A549 (cell line): ENCODE measurements around the gene COA7.

Experiments used
- CHD2 ChIP-seq: fragments of 150-350 bp; IDR thresholded peaks from 2 replicates; pipeline ENCODE4 v1.6.1; 2014; ENCODE audit warnings: low read length; ENCODE audit not compliant: partially characterized antibody
- JUNB ChIP-seq: fragments of >200 bp; sonication (Bioruptor Twin); formaldehyde crosslinking; IDR thresholded peaks from 2 replicates; pipeline ENCODE4 v1.6.1; 2016
- MAFK ChIP-seq: fragments of 450-650 bp; IDR thresholded peaks from 2 replicates; pipeline ENCODE4 v1.6.1; 2014; ENCODE audit not compliant: partially characterized antibody
- POLR2A ChIP-seq: IDR thresholded peaks from 2 replicates; pipeline ENCODE4 v1.6.1; 2012; ENCODE audit warnings: mild to moderate bottlenecking, low read length
- TF ChIP-seq, protein P1 (sequence below): fragments of >200 bp; sonication (Bioruptor Twin); formaldehyde crosslinking; IDR thresholded peaks from 3 replicates; pipeline ENCODE4 v1.5.1; 2016

- TF ChIP-seq MAFK (no peak), JUNB (no peak), CHD2 (no peak), POLR2A (no peak)
- TF ChIP-seq, protein P1, sequence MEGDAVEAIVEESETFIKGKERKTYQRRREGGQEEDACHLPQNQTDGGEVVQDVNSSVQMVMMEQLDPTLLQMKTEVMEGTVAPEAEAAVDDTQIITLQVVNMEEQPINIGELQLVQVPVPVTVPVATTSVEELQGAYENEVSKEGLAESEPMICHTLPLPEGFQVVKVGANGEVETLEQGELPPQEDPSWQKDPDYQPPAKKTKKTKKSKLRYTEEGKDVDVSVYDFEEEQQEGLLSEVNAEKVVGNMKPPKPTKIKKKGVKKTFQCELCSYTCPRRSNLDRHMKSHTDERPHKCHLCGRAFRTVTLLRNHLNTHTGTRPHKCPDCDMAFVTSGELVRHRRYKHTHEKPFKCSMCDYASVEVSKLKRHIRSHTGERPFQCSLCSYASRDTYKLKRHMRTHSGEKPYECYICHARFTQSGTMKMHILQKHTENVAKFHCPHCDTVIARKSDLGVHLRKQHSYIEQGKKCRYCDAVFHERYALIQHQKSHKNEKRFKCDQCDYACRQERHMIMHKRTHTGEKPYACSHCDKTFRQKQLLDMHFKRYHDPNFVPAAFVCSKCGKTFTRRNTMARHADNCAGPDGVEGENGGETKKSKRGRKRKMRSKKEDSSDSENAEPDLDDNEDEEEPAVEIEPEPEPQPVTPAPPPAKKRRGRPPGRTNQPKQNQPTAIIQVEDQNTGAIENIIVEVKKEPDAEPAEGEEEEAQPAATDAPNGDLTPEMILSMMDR: no peak
Measured at GRCh38 chr1:52679498-52679897, 18.6 kb downstream of the COA7 start.
